Measurements from ENCODE around the gene POLE.

Gene POLE

GRCh38 chr12:132718644-132719043, 31.5 kb upstream of the POLE start:
- no peak overlapping the region for H3K4me3 ChIP-seq (ENCODE audit: control insufficient read depth, low read depth, low read length)
- no peak for TF ChIP-seq CTCF (conservative IDR thresholded peaks at IDR 0.05; ENCODE audit: control insufficient read depth, insufficient read depth, low read depth, low read length)

GRCh38 chr12:132717531-132718387, 30.6 kb upstream of the POLE start:
- H3K4me3 ChIP-seq (ENCODE audit: control insufficient read depth, low read depth, low read length): no peak overlapping the region
- no peak for DNase-seq (ENCODE audit: low read depth)
- no peak for TF ChIP-seq CTCF (conservative IDR thresholded peaks at IDR 0.05; ENCODE audit: control insufficient read depth, insufficient read depth, low read depth, low read length)

More at GRCh38 chr12:132718644-132719043, 31.5 kb upstream of the POLE start:
- DNase-seq (ENCODE audit: low read depth): no peak

GRCh38 chr12:132717011-132717410, 29.9 kb upstream of the POLE start:
- DNase-seq (ENCODE audit: low read depth): no peak
- no peak overlapping the region for H3K4me3 ChIP-seq (ENCODE audit: control insufficient read depth, low read depth, low read length)
- TF ChIP-seq CTCF (conservative IDR thresholded peaks at IDR 0.05; ENCODE audit: control insufficient read depth, insufficient read depth, low read depth, low read length): no peak

DNA sequence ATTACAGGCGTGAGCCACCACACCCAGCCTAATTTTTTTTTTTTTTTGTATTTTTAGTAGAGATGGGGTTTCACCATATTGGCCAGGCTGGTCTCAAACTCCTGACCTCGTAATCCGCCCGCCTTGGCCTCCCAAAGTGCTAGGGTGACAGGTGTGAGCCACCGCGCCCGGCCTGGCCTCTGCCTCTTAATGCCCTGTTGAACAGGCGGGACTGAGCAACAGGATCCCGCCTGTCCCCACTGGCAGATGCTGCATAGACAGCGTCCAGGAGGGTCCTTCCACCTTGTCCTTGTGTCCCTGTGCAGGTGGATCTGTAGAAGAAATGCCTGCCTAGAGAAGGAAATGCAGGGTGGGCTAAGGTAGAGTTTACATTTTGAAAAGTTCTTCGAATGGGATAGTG, 29.2 kb upstream of the POLE start:
- no peak overlapping the region for H3K4me3 ChIP-seq (ENCODE audit: control insufficient read depth, low read depth, low read length)
- DNase-seq (ENCODE audit: low read depth): no peak
- TF ChIP-seq CTCF (conservative IDR thresholded peaks at IDR 0.05; ENCODE audit: control insufficient read depth, insufficient read depth, low read depth, low read length): no peak

DNA sequence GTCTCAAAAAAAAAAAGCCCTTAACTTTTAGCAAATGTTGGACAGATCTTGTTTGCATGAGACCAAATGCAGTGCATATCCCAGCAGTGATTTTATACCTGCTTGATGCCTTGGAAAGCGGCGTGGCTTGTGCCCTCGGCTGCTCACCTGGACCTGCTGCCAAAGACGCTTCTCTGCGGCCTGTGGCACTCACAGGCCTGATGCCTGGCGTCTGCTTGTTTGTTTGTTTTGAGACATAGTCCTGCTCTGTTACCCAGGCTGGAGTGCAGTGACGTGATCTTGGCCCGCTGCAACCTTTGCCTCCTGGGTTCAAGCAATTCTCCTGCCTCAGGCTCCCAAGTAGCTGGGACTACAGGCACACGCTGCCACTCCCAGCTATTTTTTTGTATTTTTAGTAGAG, 28.7 kb upstream of the POLE start:
- no peak overlapping the region for H3K4me3 ChIP-seq (ENCODE audit: control insufficient read depth, low read depth, low read length)
- no peak for TF ChIP-seq CTCF (conservative IDR thresholded peaks at IDR 0.05; ENCODE audit: control insufficient read depth, insufficient read depth, low read depth, low read length)
- DNase-seq (ENCODE audit: low read depth): no peak

- DNase-seq (ENCODE audit: low read depth): no peak
Observed at GRCh38 chr12:132713123-132713522, 26.0 kb upstream of the POLE start.

More at GRCh38 chr12:132713123-132713522, 26.0 kb upstream of the POLE start:
- TF ChIP-seq CTCF (conservative IDR thresholded peaks at IDR 0.05; ENCODE audit: control insufficient read depth, insufficient read depth, low read depth, low read length): no peak
- no peak overlapping the region for H3K4me3 ChIP-seq (ENCODE audit: control insufficient read depth, low read depth, low read length)

All from fibroblast of mammary gland (primary cell).